ENCODE data around the gene PPARD. TPM values are rescaled to one million over a fixed set of nuclear protein-coding genes. Genes with fewer than 3 reads are reported as not detected.
"Not testable (repeated sequence)": the region's sequence is repeated elsewhere in the genome, so short reads cannot be mapped to it uniquely, and the experiment has no call there.

Gene PPARD
- total RNA-seq, 1 donor from 2014 or later = 9.5 TPM

DNA sequence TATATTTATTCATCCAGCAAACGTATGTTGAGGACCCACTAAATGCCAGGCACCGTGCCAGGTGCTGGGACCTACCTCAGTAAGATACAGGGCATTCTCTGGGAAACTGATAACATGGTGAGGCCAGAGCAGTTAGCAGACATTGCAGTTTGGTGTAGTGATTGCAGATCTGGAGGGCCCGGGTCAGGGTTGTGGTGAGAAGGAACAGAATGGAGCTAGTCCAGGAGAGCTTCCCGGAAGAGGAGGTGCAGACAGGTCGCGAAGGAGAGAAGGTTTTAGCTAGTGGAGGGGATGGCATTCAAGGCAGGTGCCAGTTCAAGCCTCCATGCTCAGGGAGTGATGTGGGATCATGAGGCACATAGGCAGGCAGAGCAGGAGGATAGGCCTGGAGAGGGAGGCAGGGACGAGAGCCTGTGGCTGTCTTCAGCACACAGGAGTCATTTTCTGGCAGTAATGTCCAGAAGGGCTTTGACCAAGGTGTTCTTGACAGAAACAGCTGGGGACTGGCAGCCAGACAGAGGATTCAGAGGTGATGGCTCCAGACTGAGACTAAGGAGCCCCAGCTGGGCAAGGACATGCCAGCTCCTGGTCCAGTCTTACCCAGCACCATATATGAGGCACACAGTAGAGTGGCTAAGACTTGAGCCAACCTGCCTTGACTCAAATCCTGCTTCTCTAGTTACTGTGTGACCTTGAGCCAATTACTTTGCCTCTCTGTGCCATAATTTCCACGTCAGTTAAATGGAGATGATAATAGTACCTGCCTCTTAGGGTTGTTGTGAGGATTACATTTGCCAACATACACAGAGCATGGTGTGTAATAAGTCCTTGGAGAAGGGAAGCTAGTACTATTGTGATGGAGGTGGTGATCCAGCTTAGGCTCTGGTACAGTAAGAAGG lies 61.4 kb downstream of the PPARD start:
- no peak for DNase-seq (ENCODE audit: low read depth in 2 of 2)

DNA sequence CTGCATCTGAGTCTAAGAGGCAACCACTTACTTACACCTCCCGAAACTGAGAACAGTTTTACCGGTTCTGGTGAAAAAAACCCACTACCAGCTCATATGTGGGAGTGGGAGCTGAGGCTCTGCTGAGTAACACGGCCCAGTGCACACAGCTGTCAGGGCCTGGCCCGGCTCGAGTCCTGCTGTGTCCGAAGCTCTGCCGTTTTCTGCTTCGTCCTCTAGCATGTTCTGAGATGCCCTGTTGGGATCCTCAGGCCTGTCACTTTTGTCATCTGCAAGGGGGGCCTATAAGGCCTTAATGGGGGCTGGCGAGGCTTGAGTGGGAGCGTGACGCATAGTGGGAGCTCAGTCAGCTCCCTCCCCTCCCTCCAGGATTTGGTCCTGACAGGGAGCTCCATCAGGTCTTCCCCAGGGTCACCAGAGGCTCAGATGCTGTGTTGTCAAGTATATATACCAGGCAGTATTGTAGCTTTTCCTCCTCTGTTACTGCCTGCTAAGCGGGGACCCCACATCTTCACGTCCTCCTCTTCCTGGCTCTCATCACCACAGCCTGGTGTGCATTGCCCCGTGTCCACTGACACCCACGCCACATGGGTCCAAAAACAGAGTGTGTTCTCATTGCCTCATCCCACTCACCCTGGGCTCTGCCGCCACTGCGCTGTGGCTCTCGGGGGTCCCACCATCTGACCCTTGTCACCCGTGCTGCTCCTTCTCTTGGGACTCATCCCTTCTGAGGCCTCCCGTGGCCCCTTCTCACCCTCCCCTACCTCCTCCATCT lies 64.5 kb downstream of the PPARD start:
- no peak for DNase-seq (ENCODE audit: low read depth in 2 of 2)

DNA sequence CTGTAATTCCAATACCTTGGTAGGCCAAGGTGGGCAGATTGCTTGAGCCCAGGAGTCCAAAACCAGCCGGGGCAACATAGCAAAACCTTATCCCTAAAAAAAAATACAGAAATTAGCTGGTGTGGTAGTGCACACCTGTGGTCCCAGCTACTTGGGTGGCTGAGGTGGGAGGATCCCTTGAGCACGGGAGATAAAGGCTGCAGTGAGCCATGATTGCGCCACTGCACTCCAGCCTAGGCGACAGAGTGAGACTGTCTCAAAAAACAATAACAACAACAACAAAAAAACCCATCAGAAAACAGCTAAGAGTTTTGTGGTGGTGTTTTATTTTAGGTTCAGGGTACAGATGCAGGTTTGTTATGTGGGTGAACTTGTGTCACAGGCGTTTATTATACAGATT lies 66.9 kb downstream of the PPARD start:
- no peak for DNase-seq (ENCODE audit: low read depth in 2 of 2)

DNA sequence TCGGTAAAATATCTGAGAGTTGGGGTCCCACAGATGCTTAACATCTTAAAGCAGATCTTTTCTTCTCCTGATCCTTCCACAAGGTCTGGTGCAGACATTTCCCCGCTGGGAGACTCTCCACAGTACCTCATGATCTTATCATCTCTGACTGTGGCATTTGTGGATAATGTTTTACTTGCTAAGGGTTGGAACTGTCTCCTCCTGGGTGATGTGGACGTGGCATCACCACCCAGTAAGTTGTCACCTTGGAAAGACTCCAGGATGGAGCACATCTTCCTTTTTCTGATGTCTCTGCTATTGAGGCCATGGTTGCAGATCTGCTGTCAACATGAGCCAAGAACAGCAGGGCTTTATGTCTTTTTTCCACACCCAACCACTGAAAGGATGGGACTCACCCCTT lies 67.8 kb downstream of the PPARD start:
- no peak for DNase-seq (ENCODE audit: low read depth in 2 of 2)

DNA sequence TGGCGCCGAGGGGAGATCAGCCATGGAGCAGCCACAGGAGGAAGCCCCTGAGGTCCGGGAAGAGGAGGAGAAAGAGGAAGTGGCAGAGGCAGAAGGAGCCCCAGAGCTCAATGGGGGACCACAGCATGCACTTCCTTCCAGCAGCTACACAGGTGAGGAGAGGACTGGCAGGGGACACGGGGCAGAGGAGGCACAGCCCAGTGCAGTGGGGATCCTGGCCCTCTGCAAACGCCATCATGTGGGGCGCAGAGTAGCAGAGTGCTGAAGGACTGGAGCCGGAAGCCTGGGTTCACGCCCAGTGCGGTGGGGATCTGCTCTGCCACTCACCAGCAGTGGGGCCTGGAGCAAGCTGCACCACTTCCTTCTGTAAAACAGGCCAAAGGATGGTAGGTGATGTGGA lies 68.7 kb downstream of the PPARD start:
- no peak for DNase-seq (ENCODE audit: low read depth in 2 of 2)

DNA sequence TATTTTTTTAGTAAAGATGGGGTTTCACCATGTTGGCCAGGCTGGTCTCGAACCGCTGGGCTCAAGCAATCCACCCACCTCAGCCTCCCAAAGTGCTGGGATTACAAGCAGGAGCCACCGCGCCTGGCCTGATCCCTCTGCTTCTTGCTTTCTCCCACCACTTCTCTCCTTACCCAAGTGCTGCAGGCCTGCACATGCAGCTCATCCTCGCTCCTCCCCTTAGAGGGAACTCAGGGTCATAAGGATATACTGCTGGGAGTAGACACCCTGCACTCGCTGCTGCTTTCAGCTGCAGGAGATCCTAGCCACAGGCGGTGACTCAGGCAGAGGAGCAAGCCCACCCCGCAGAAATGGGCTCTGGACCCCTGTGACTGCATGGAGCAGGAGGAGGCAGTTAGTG lies 69.7 kb downstream of the PPARD start:
- no peak for DNase-seq (ENCODE audit: low read depth in 2 of 2)

DNA sequence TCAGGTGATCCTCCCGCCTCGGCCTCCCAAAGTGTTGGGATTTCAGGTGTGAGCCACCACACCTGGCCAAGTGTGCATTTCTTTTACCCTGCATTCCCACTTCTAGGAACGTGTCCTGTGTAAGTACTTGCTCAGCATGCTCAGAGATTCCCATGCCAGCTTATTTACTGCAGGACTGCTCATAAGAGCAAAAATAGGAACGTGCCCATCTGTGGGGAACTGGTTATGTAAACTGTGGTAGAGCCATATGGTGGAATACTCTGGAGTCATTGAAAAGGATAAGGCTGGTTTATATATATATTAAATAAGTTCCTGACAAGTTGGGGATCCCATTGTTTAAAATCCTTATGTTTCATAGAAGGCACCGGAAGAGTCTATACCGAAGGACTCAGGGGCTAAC lies 71.6 kb downstream of the PPARD start:
- no peak for DNase-seq (ENCODE audit: low read depth in 2 of 2)

DNA sequence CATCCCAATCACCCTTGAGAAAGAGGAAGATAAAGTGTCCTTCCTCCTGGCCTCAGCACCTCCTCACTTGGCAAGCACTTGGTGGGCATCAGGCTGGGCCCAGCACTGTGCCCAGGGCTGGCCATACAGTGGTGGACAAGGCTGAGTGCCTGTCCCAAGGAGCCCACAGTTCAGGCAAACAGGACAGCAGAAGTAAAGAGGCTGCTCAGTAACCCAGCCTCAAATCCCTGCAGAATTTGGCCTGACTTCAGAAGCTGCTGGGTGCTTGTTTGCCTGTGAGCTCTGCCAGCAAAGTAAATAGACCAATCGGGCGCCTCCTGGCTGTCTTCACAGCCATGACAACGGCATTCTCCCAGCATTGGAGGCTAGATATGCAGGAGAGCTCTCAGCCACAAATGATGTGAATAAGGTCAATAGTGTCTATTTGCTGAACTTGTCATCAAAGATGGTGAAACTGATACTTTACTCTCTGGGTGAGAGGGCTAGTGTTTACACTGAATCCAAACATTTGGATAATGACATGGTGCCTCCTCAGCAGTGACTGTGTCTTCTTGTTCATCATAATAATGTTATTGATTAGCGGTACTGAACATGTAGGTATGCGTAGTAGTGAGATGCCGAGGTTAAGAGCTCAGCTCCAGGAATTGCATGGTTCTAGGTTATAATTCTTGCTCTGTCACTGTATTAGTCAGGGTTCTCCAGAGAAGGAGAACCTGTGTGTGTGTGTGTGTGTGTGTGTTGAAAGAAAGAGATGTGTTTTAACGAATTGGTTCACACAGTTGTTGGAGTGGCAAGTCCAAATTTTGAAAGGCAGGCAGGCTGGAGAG lies 72.9 kb downstream of the PPARD start:
- peak; percentile 79 to 83 for DNase-seq (ENCODE audit: low read depth in 2 of 2)

DNA sequence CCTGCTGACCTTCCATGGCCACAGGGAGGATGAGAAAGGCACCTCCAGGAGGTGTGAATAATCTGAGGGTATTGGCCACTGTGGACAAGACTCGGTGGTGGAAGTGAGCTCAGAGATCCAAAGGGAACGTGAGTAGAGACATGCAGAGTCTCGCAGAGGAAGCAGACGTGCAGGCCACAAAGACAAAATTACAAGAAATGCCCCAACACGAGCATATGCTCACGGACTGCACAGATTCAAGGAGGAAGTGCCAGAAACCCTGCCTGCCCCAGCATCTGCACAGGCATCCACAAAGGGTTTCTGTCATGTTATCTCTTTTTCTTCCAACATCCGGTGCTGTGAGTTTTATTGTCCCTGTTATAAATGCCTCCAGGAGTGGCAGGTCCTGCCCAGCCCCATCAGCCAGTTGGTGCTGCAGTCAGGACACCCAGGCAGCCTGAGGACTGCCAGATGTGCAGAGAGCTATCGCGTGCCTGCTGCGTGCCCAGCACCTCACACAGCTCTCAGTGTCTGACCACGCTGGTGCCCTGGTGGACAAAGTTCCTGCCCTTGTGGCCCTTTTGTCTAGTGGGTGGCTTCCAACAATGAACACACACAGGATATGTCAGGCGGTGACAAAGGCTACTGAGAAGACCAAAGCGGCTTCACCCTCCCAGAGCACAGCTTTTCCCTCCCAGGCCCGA lies 75.8 kb downstream of the PPARD start:
- DNase-seq (ENCODE audit: low read depth in 2 of 2) = no peak

DNA sequence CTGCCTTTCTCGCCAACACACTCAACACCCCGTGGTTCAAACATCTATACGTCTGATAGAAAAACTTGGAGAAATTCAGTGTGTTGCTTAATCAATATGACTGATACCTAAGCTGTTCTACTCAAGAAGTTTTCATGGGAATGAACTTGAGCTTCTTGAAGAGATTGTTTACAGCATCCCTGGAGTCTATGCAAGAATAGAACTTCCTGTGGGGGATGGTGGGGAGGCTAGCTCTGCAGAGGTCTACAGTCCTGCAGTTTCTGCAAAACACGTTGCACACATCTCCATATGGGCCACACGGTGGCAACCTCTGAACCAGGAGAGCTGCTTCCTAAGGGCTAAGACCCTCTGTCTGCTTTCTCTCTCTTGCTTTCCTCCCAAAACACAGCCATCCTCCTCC lies 77.1 kb downstream of the PPARD start:
- DNase-seq (ENCODE audit: low read depth in 2 of 2) = peak; percentile 50 to 72

DNA sequence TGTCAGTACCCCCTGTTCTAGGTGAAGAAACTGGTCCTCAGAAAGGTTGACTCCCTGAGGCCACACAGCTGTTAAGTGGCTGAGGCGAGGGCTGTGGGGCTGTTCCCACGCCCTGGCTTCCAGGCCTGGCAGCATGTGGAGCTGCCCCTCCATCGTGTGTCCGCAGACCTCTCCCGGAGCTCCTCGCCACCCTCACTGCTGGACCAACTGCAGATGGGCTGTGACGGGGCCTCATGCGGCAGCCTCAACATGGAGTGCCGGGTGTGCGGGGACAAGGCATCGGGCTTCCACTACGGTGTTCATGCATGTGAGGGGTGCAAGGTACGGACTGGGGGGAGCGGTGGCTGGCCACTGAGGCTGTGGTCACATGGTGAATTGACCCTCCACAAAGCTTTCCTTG lies 77.6 kb downstream of the PPARD start:
- DNase-seq (ENCODE audit: low read depth in 2 of 2) = no peak

DNA sequence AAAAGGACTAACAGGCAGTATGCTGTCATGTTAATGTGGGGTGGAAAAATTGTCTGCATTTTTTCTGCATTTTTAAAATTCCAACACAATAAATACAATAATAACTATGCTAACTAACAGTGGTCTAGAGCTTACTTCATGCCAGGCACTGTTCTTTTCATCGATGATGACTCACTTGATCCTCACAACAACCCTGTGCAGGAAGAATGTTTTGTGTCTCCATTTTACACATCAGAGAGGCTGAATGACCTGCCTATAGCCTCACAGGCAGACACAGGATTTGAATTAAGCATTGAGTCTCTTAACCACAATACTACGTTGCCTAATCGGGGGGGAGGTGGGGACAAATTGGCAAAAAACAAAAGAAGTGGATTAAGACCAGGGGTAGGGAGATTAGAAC lies 82.9 kb downstream of the PPARD start:
- DNase-seq (ENCODE audit: low read depth in 2 of 2) = peak; percentile 90 to 94

DNA sequence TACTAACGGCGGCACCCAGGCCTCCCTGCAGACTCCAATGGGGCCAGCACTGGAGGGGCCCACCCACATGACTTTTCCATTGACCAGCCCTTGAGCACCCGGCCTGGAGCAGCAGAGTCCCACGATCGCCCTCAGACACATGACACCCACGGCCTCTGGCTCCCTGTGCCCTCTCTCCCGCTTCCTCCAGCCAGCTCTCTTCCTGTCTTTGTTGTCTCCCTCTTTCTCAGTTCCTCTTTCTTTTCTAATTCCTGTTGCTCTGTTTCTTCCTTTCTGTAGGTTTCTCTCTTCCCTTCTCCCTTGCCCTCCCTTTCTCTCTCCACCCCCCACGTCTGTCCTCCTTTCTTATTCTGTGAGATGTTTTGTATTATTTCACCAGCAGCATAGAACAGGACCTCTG lies 83.7 kb downstream of the PPARD start:
- peak; percentile 31 to 43 for DNase-seq (ENCODE audit: low read depth in 2 of 2)

DNA sequence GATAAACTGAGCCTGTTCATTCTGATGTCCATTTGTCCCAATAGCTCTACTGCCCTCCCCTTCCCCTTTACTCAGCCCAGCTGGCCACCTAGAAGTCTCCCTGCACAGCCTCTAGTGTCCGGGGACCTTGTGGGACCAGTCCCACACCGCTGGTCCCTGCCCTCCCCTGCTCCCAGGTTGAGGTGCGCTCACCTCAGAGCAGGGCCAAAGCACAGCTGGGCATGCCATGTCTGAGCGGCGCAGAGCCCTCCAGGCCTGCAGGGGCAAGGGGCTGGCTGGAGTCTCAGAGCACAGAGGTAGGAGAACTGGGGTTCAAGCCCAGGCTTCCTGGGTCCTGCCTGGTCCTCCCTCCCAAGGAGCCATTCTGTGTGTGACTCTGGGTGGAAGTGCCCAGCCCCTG lies 85.1 kb downstream of the PPARD start:
- no peak for DNase-seq (ENCODE audit: low read depth in 2 of 2)

DNA sequence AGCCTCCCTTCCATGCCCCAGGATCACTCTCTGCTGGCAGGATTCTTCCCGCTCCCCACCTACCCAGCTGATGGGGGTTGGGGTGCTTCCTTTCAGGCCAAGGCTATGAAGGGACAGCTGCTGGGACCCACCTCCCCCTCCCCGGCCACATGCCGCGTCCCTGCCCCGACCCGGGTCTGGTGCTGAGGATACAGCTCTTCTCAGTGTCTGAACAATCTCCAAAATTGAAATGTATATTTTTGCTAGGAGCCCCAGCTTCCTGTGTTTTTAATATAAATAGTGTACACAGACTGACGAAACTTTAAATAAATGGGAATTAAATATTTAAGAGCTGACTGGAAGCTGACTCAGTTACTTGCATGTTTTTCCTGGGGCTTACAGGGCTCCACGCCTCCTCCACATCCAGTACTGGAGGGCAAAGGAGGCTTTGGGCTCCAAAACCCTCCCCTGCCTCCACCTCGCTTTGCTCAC lies 85.5 kb downstream of the PPARD start:
- peak in 1 of 2 donors; percentile 64 for DNase-seq (ENCODE audit: low read depth in 2 of 2)

DNA sequence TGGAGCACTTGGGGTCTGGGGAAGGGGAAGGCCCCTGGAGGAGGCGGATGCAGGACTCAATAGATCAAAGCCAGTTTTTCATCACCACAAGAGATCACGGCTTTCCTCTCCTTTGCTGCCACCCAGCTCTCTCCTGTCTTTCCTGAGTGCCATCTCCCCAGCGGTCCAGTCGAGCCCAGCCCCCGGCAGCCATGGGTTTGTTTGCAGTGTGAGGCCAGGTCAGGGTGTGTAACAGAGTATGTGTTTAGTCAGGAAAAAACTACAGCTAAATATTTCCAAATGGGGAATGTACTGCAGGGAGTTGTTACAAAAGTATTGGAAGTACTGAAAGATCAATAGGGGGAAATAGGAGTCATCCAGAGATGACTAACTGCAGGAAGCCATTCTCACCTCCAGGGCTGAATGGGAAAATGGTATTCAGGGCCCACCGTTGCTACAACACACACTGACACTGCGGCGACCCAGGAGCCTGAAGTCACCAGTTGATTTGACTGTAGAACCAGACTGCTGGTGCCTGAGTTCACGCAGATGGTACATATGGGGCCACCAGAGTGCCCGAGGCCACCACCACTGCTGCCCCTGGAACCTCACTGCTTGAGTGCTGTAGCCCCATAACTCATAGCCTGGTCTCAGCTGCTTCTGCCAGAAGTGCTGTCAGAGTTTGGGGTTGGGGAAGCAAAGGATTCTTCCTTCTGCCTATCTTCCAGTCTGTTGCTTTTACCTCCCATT lies 86.2 kb downstream of the PPARD start:
- peak; percentile 39 to 68 for DNase-seq (ENCODE audit: low read depth in 2 of 2)

DNA sequence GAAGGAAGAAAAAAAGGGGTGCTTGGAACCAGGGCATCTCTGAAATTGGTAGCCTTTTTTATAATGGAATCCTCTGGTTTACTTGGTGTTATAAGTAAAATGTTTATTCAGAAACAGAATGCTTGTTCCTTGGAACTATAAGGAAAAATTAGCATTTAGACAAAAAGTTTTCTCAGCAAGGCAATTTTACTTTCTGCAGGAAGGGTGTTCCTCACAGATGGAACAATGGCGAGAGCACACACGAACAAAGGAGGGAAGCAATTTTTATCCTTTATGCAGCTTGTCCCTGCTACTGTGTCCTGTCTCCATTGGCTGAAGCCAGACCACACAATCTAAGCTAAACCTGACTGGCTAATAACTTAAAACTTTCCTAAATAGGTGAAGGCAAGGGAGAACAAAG lies 87.1 kb downstream of the PPARD start:
- DNase-seq (ENCODE audit: low read depth in 2 of 2) = no peak

DNA sequence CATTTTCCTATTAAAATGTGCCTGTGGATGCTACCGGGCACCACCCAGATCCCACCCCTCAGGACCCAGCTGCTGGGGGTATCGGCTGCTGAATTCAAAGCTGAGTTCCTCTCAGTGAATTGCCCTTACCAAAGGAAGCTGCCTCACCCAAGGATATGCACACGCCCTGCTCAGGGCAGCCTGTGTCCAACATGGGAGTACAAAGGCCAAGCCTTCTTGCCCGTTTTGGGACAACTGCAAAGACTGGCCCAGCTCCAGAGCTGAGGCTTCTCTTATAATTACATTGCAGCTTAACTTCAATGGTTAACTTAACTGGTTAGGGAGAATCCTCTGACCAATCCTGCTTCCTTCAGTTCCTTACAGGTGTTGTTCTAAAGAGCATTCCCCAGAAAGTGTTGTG lies 89.9 kb downstream of the PPARD start:
- no peak for DNase-seq (ENCODE audit: low read depth in 2 of 2)

DNA sequence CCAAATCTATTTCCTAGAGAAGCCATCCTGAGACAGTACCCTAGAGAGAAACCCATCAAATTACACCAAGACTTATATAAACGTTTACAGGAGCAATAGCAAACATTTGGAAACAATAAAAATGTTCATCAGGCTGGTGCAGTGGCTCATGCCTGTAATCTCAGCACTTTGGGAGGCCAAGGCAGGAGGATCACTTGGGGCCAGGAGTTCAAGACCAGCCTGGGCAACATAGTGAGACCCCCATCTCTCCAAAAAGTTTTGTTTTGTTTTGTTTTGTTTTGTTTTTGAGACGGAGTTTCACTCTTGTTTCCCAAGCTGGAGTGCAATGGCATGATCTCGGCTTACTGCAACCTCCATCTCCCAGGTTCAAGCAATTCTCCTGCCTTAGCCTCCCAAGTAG lies 90.3 kb downstream of the PPARD start:
- not testable (repeated sequence) for DNase-seq (ENCODE audit: low read depth in 2 of 2)

DNA sequence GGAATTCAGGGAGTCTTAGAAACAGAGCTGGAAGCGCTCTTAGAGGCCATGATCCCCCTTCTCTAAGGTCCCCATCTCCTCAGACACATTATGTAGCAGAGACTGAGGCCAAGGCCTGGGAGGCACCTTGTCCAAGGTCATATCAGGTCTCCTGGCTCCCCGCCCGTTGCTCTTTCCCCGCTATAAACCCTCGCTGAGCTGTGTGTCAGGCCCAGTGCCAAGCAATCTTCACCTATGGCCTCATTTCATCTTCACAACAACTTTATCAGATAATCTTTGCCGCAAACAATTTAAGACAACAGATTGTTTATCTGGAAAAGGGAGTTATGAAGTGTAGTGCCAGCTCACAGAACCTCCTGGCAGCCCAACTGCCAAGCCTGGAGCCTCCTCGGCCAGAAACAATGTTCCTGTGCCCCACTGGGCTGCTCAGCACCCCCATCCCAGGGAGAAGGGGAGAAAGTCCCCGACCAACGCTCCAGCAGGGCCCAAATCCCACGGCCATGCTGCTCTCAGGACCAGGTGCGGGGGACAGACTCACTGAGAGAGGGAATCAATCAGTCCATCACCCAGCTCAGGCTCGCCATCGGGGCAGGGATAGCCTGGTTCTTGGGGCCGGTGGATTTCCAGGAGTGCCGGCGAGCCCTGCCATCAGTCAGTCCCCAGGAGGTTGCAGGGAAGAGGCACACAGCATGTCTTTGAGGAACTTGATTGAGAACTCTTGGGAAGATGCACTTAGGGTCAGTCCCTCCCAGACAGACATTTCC lies 92.9 kb downstream of the PPARD start:
- no peak for DNase-seq (ENCODE audit: low read depth in 2 of 2)

Data from lung microvascular endothelial cell (primary cell).